Transverse colon (tissue), 4 donors: ENCODE measurements around the gene LBX1. TPM values are rescaled to one million over a fixed set of nuclear protein-coding genes. Genes with fewer than 3 reads are reported as not detected.

Source experiments
- DNase-seq: peaks from one replicate; pipeline ENCODE4 v3.0.0-alpha.2; 2019
- H3K27ac ChIP-seq, 4 donors: fragments of 200-600 bp; sonication (generic); 2 replicates each; pipeline ENCODE4 v1.5.1; 2016 to 2018; ENCODE audit warnings: inconsistent platforms in 4 of 4
- H3K27me3 ChIP-seq: fragments of 200-600 bp; sonication (generic); 2 replicates; pipeline ENCODE4 v1.5.1; 2017; ENCODE audit warnings: inconsistent platforms
- H3K36me3 ChIP-seq, 4 donors: fragments of 200-600 bp; sonication (generic); 2 replicates each; pipeline ENCODE4 v1.5.1; 2017 to 2019; ENCODE audit warnings: inconsistent platforms in 4 of 4
- H3K4me1 ChIP-seq, 4 donors: fragments of 200-600 bp; sonication (generic); 2 replicates each; pipeline ENCODE4 v1.5.1; 2017 to 2020; ENCODE audit warnings: inconsistent platforms in 4 of 4
- H3K4me3 ChIP-seq, 4 donors: fragments of 200-600 bp; sonication (generic); 1 replicate in 1 of 4; 2 replicates in 3 of 4; pipeline versions ENCODE4 v1.5.1 to v1.6.1; 2017 to 2019; ENCODE audit warnings: inconsistent platforms in 4 of 4
- H3K9me3 ChIP-seq, 2 donors: fragments of 200-600 bp; sonication (generic); 2 replicates each; pipeline ENCODE4 v1.5.1; 2017 to 2019; ENCODE audit warnings: inconsistent platforms in 2 of 2
- CTCF ChIP-seq, 5 experiments: fragments of 200-600 bp in 3 of 5; fragments of 450-650 bp in 2 of 5; sonication (generic) in 3 of 5; IDR thresholded peaks; 1 replicate in 2 of 5; 2 replicates in 3 of 5; pipeline ENCODE4 v1.5.1; 2016 to 2017; ENCODE audit warnings: antibody characterized with exemption in 5 of 5, inconsistent platforms in 3 of 5, mild to moderate bottlenecking in 2 of 5, moderate library complexity in 1 of 5
- EP300 ChIP-seq: sonication (generic); formaldehyde crosslinking; IDR thresholded peaks from one replicate; pipeline ENCODE4 v1.6.1; 2017; ENCODE audit warnings: antibody characterized with exemption, low read depth
- POLR2A ChIP-seq: fragments of 450-650 bp; IDR thresholded peaks from one replicate; pipeline ENCODE4 v1.6.1; 2016; ENCODE audit warnings: antibody characterized with exemption, mild to moderate bottlenecking, moderate library complexity
- POLR2AphosphoS5 ChIP-seq, 3 donors: sonication (generic); formaldehyde crosslinking; IDR thresholded peaks; one replicate each; pipeline ENCODE4 v1.6.1; 2016; ENCODE audit warnings: antibody characterized with exemption in 3 of 3
- WGBS, 2 donors: methylation state at CpG; one replicate each; pipeline ENCODE4 v1.1.5; 2018; ENCODE audit warnings: low coverage in 1 of 2; 5-methylcytosine and 5-hydroxymethylcytosine counted together
- in situ Hi-C, 4 donors: fragments of 200-750 bp; cut with MboI; loops; one replicate each; pipeline versions ENCODE4 v1.15.0 to v1.15.1; 2017; ENCODE audit warnings: low sequenced_read_pairs in 3 of 4, low pct_ligation_motif_present in 1 of 4, low pct_unique_long_range_greater_than_20kb in 1 of 4
- intact Hi-C: fragments of 100-400 bp; cut with DNase I; formaldehyde crosslinking; loops from one replicate; pipeline ENCODE4 v1.15.1; 2023; ENCODE audit warnings: low total_unique reads
- total RNA-seq, 4 donors: library from RNA; depleted of rRNA; stranded (reverse); fragments of >200 nt; gene quantifications; one replicate each; pipeline ENCODE4 v1.1.0, GENCODE V29; 2016

The LBX1 gene
- total RNA-seq, 4 donors from 2014 or later = not detected

GRCh38 chr10:101228966-101229265 lies 347 bp downstream of the LBX1 start:
- Histone ChIP-seq H3K4me3 (peak overlapping the region in 1 of 4 donors; percentile 20), H3K4me1 (peaks cover 20 to 54% (median 40%) of the 10 kb centered on the region in 4 donors), H3K9me3 (no peaks in the 10 kb centered on the region), H3K27me3 (peaks cover 100% of the 10 kb centered on the region), H3K27ac (no peak overlapping the region), H3K36me3 (no peaks in the 10 kb centered on the region)
- WGBS, 2 donors = 0 to 9% methylated on average over 10 to 33 of the region's 34 CpGs
- TF ChIP-seq POLR2AphosphoS5 (IDR thresholded peaks at IDR 0.05) (no peak), EP300 (no peak), CTCF (IDR thresholded peaks at IDR 0.05) (no peak)
- in situ Hi-C loops = no loop called here
- DNase-seq = no peak
- intact Hi-C loops = loop anchor here (5.0 kb wide), 1 partner anchor 1827 kb away; no protein-coding TSS in a partner anchor

GRCh38 chr10:101228153-101228965 lies 904 bp downstream of the LBX1 start:
- Histone ChIP-seq H3K27ac (no peak overlapping the region), H3K4me3 (no peak overlapping the region), H3K9me3 (no peaks in the 10 kb centered on the region), H3K4me1 (peaks cover 20 to 57% (median 41%) of the 10 kb centered on the region in 4 donors), H3K36me3 (no peaks in the 10 kb centered on the region), H3K27me3 (peaks cover 100% of the 10 kb centered on the region)
- intact Hi-C loops = loop anchor here (5.0 kb wide), 1 partner anchor 1826 kb away; no protein-coding TSS in a partner anchor
- 0 to 7% methylated on average over 3 to 69 of the region's 82 CpGs for WGBS, 2 donors
- no peak for DNase-seq
- TF ChIP-seq POLR2A (no peak), EP300 (no peak), CTCF (IDR thresholded peaks at IDR 0.05) (no peak), POLR2AphosphoS5 (IDR thresholded peaks at IDR 0.05) (no peak)
- in situ Hi-C loops = no loop called here

GRCh38 chr10:101227429-101228152 lies 1.7 kb downstream of the LBX1 start:
- Histone ChIP-seq H3K4me1 (peaks cover 23 to 64% (median 44%) of the 10 kb centered on the region in 4 donors), H3K9me3 (no peaks in the 10 kb centered on the region), H3K27ac (no peak overlapping the region), H3K27me3 (peaks cover 100% of the 10 kb centered on the region), H3K4me3 (peak overlapping the region in 2 of 4 donors; percentile 9 to 45), H3K36me3 (no peaks in the 10 kb centered on the region)
- in situ Hi-C loops = no loop called here
- TF ChIP-seq POLR2AphosphoS5 (IDR thresholded peaks at IDR 0.05) (no peak), POLR2A (no peak), EP300 (no peak), CTCF (IDR thresholded peaks at IDR 0.05) (no peak)
- DNase-seq = no peak
- 17% methylated on average over 28 of the region's 43 CpGs; no CpG with 5 or more reads in 1 of the 2 donors for WGBS, 2 donors
- intact Hi-C loops = loop anchor here (5.0 kb wide), 1 partner anchor 1825 kb away; no protein-coding TSS in a partner anchor
